HG03039 (cell line): ENCODE results near the gene E2F2.

Experiments
- ATAC-seq: cut with Tn5 transposase; IDR thresholded peaks from one replicate; pipeline ENCODE4 v1.9.1; 2021; ENCODE audit warnings: mild to moderate bottlenecking, moderate library complexity; ENCODE audit not compliant: unreplicated experiment

Gene E2F2

GRCh38 chr1:23466423-23466989, 64.5 kb downstream of the E2F2 start:
- ATAC-seq = no peak

- no peak for ATAC-seq
These were observed 67.7 kb downstream of the E2F2 start for GRCh38 chr1:23463286-23463685.

DNA sequence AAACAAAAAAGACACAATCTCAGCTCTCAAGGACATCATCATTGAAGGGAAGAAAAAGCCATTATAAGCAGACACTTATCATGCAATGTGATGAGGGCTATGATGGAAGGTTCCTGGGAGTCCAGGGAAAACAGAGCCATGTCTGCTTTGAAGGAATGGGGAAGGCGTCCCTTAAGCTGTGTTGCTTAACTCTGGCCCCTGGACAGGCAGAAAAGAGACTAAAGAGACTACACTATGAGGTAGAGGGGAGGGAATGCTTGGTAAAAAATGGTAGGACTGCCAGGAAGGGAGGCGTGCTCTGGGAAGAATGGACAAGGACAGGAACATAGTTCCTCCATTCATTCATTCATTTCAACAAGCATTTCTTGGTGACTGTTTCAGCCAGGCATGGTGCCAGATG, 68.3 kb downstream of the E2F2 start:
- ATAC-seq = no peak

DNA sequence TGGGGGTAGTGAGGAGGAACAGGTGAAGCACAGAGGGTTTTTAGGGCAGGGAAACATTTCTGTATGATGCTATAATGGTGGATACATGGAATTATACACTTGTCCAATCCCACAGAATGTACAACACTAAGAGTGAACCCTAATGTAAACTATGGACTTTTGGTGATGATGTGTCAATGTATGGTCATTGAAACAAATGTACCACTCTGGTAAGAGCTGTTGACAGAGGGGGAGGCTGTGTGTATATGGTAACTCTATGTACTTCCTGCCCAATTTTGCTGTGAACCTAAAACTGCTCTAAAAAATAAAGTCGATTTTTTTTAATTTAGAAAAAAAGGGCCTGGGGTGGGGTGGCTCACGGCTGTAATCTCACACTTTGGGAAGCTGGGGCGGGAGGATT, 70.0 kb downstream of the E2F2 start:
- no peak for ATAC-seq

DNA sequence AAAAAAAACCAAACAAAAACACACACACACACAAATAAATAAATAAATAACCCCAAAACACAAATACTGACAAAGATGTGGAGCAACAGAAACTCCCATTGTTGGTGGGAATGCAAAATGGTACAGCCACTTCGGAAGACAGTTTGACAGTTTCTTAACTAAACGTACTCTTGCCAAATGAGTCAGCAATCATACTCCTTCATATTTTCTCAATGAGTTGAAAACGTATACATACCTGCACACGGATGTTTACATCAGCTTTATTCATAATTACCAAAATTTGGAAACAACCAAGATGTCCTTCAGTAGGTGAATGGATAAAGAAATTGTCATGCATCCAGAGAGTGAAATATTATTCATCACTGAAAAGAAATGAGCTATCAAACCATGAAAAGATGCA, 70.5 kb downstream of the E2F2 start:
- ATAC-seq = no peak

GRCh38 chr1:23459338-23459757, 71.7 kb downstream of the E2F2 start:
- ATAC-seq = no peak
